ENCODE results near the gene PYM1. TPM values are rescaled to one million over a fixed set of nuclear protein-coding genes. Genes with fewer than 3 reads are reported as not detected.

Gene PYM1
- total and polyA plus RNA-seq, 2 of the 13 experiments (the other 11 are each of a cell fraction or from before 2014, with no cell fraction given) = 44.0 to 51.8 TPM

- TF ChIP-seq, protein P1, sequence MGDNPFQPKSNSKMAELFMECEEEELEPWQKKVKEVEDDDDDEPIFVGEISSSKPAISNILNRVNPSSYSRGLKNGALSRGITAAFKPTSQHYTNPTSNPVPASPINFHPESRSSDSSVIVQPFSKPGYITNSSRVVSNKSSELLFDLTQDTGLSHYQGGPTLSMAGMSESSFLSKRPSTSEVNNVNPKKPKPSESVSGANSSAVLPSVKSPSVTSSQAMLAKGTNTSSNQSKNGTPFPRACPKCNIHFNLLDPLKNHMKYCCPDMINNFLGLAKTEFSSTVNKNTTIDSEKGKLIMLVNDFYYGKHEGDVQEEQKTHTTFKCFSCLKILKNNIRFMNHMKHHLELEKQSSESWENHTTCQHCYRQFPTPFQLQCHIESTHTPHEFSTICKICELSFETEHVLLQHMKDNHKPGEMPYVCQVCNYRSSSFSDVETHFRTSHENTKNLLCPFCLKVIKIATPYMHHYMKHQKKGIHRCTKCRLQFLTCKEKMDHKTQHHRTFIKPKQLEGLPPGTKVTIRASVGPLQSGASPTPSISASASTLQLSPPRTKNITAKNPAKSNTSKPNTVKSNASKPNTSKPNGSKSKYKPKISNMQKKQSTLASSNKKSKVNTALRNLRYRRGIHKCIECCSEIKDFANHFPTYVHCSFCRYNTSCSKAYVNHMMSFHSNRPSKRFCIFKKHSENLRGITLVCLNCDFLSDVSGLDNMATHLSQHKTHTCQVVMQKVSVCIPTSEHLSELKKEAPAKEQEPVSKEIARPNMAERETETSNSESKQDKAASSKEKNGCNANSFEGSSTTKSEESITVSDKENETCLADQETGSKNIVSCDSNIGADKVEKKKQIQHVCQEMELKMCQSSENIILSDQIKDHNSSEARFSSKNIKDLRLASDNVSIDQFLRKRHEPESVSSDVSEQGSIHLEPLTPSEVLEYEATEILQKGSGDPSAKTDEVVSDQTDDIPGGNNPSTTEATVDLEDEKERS (CRISPR knock-in tag; IDR thresholded peaks at IDR 0.05) = no peak
- TF ChIP-seq ZNF770 (CRISPR knock-in tag; IDR thresholded peaks at IDR 0.05) (no peak), SRY (CRISPR knock-in tag; IDR thresholded peaks at IDR 0.05) (0 out of 2 replicates have a peak, but pooled peaks have one; percentile 55), ZNF331 (CRISPR knock-in tag; IDR thresholded peaks at IDR 0.05) (no peak), REST (IDR thresholded peaks at IDR 0.05; ENCODE audit: borderline replicate concordance in 1 of 2, low read depth in 1 of 2, low read length in 2 of 2) (no peak), ZMYM3 (CRISPR knock-in tag; IDR thresholded peaks at IDR 0.05) (no peak), PAX8 (CRISPR knock-in tag; IDR thresholded peaks at IDR 0.05; ENCODE audit: borderline replicate concordance) (0 out of 2 replicates have a peak, but pooled peaks have one; percentile 33), ZNF354B (CRISPR knock-in tag; IDR thresholded peaks at IDR 0.05) (no peak)
- TF ChIP-seq, protein P2, sequence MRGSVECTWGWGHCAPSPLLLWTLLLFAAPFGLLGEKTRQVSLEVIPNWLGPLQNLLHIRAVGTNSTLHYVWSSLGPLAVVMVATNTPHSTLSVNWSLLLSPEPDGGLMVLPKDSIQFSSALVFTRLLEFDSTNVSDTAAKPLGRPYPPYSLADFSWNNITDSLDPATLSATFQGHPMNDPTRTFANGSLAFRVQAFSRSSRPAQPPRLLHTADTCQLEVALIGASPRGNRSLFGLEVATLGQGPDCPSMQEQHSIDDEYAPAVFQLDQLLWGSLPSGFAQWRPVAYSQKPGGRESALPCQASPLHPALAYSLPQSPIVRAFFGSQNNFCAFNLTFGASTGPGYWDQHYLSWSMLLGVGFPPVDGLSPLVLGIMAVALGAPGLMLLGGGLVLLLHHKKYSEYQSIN (CRISPR knock-in tag; IDR thresholded peaks at IDR 0.05; ENCODE audit: borderline replicate concordance) = no peak
- TF ChIP-seq, protein P3, sequence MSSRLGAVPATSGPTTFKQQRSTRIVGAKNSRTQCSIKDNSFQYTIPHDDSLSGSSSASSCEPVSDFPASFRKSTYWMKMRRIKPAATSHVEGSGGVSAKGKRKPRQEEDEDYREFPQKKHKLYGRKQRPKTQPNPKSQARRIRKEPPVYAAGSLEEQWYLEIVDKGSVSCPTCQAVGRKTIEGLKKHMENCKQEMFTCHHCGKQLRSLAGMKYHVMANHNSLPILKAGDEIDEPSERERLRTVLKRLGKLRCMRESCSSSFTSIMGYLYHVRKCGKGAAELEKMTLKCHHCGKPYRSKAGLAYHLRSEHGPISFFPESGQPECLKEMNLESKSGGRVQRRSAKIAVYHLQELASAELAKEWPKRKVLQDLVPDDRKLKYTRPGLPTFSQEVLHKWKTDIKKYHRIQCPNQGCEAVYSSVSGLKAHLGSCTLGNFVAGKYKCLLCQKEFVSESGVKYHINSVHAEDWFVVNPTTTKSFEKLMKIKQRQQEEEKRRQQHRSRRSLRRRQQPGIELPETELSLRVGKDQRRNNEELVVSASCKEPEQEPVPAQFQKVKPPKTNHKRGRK (CRISPR knock-in tag; IDR thresholded peaks at IDR 0.05) = no peak
- TF ChIP-seq, protein P4, sequence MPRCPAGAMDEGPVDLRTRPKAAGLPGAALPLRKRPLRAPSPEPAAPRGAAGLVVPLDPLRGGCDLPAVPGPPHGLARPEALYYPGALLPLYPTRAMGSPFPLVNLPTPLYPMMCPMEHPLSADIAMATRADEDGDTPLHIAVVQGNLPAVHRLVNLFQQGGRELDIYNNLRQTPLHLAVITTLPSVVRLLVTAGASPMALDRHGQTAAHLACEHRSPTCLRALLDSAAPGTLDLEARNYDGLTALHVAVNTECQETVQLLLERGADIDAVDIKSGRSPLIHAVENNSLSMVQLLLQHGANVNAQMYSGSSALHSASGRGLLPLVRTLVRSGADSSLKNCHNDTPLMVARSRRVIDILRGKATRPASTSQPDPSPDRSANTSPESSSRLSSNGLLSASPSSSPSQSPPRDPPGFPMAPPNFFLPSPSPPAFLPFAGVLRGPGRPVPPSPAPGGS (CRISPR knock-in tag; IDR thresholded peaks at IDR 0.05) = no peak
These were observed 39.0 kb upstream of the PYM1 start, which contains the start of gene CDK2 (continued) for GRCh38 chr12:55966408-55967281.

Measured in HepG2 (cell line).